Myometrial cell (primary cell): ENCODE results near the gene PARL. TPM values are rescaled to one million over a fixed set of nuclear protein-coding genes. Genes with fewer than 3 reads are reported as not detected.

Experiments
- total RNA-seq: library from RNA; depleted of rRNA; stranded (reverse); fragments of >200 nt; gene quantifications from 2 replicates; pipeline ENCODE4 v1.2.3, GENCODE V29; 2015

Gene PARL
- total RNA-seq, result 42.7 and 47.3 TPM in 2 replicates

GRCh38 chr3:183884427-183885296 is at the start of gene PARL:
TSS of gene PARL (minus strand) at chr3:183884880. CDS start at chr3:183884846, 34 bp downstream.

GRCh38 chr3:183825456-183826161 is 59.1 kb downstream of the PARL start, which contains the start of gene MAP6D1:
TSS of gene MAP6D1 (minus strand) at chr3:183825577. CDS start at chr3:183825547, 30 bp downstream.

Other genes with a start within 250 kb of the PARL start
- gene KLHL24, start 249.3 kb downstream of the PARL start, total RNA-seq, result 16.7 and 32.8 TPM in 2 replicates
- gene YEATS2, start 187.1 kb downstream of the PARL start, total RNA-seq, result 29.2 and 33.4 TPM in 2 replicates
- 8.9 and 10.4 TPM in 2 replicates for gene MAP6D1, start 59.3 kb downstream of the PARL start, total RNA-seq
- 7.3 and 9.2 TPM in 2 replicates for gene ABCC5, start 133.0 kb upstream of the PARL start, total RNA-seq
- gene HTR3D, start 146.9 kb upstream of the PARL start, total RNA-seq, result not detected in 2 replicates
- not detected in 2 replicates for gene HTR3C, start 168.2 kb upstream of the PARL start, total RNA-seq
- gene HTR3E, start 212.2 kb upstream of the PARL start, total RNA-seq, result not detected in 2 replicates